Activated effector memory CD4-positive, alpha-beta T cell treated with Interleukin-2 at 50 U/mL for 16 hours (primary cell): Measurements from ENCODE around the gene LIMCH1.
"Not testable (repeated sequence)": the region's sequence is repeated elsewhere in the genome, so short reads cannot be mapped to it uniquely, and the experiment has no call there.

ENCODE experiments used
- DNase-seq: peaks from one replicate; pipeline ENCODE4 v3.0.0-alpha.2; 2020

LIMCH1 gene

DNA sequence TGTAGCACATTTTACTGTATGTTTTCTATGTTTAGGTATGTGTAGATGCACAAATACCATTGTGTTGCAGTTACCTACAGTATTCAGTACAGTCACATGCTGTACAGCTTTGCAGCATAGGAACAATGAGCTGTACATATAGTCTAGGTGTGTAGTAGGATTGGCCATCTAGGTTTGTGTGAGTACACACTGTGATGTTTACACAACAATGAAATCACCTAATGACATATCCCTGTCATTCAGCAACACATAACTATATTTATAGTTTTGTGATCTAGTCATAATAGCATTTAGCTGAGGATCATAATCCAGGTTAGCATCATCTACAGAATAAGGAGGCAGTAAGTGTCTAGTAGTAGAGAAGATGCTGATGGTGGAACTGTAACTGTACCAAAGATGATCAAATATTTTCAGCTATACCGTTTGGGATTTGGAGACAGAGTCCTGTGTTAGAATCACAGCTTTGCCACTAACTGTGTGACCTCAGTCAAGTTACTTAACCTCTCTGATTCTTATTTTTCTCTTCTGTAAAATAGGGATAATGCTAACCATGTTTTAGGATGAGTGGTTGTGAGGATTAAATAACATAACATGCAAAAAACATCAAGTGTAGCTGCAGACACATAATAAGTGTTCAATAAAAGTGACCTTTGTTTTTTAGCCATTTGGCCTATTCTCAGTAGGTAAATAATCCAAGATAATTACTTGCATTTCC lies 73.3 kb downstream of the LIMCH1 start:
- DNase-seq, result no peak

DNA sequence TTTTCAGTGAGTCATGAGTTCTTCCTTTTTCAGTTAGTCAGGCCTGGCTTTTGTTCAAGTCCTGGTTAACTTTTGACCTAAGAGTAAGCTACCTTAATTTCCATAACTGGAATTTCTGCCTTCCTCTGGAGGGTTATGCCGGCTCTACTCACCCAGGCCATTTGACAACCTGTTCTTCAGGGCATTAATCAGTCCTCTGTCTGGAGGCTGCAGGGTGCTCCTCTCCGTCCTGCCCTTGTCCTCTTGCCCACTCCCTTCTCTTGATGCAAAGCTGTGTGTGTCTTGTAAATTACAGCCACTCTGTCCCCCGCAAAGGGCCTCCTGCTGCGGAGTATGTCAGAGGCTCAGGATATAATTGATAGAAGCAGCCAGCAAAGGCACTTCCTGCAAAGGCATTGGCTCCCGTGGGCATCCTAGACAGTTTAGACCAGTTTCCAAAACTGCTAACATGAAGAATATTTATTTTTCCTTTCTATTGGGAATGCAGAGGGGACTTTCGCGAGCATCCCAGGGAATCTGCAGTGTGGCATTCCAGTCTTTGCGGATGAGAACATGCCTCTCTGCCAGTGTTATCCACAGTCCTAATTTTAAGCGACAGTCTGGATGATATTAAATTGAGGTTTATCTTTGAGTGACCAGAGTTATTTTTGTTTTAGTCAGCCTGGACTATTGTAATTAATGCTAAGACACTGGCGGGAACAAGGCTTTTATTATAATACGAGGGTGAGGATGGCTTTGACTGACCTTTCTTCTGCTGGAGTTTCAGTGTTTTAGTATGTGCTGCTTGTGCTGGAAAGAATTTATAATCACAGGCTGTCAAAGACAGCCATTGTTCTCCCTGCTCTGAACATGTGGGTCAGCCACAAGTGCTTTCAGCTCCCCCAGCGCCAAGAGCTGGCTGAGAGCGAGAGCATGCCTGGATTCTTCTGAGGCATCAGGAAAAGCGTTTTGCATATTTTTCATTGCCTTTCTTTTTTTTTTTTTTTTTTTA lies 74.2 kb downstream of the LIMCH1 start:
- DNase-seq, result no peak

DNA sequence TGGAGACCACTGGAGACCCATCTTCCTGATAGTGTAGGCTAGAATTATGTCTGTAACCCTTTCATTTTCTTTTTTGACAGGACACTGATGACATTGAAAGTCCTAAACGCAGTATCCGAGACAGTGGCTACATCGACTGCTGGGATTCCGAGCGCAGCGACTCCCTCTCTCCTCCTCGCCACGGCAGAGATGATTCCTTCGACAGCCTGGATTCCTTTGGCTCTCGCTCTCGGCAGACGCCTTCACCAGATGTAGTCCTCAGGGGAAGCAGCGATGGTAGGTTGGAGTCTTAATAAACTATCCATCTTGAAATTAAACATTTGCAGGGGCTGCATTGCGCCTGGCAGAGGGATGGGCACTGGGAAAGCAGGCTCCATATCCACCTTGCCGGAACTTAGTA lies 75.4 kb downstream of the LIMCH1 start:
- no peak for DNase-seq

DNA sequence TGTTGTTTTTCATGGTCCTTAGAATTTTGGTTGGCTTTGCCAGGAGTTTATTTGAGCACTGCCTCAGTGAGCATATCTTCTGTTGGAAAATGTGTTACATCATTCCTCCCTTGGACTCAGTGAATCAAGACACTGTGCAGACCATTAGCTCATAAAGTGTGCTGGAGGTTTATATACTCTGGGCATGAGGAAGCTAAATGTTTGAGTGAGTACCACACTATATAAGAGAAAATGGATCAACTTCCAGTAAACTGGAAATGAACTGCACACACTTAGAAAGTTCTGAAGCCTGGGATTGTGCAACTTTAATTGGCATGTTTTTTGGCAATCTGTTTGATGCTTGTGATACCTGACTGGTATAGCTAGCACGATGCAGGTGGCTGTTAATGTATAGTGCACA lies 75.9 kb downstream of the LIMCH1 start:
- no peak for DNase-seq

DNA sequence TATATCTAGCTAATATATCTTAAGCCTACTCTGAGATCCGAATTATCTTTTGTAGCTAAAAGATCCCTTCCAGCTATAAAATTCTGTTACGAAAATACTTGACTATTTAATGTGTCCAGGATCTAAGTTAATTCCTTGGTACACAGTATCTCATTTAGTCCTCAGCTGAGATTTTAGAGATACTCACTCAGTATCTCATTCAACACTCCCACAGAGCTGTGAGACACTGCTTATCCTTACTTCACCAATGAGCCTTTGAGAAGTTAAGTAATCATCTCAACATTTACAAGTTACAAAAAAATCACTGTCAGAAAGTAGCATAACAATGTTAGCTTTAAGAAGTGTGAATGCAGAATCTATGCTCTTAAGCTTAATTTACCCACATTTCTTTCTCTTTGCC lies 76.6 kb downstream of the LIMCH1 start:
- no peak for DNase-seq

DNA sequence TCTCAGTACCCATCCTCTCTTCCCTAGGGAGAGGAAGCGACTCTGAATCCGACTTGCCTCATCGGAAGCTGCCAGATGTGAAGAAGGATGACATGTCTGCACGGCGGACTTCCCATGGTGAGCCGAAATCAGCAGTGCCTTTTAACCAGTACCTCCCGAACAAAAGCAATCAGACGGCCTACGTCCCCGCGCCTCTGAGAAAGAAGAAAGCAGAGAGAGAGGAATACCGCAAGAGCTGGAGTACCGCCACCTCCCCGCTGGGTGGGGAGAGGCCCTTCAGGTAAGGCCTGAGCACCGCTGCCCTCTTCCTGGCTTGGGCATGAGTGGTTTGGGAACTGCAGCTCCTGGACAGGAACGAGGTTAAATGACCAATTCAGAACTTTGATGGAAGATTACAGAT lies 81.2 kb downstream of the LIMCH1 start:
- no peak for DNase-seq

DNA sequence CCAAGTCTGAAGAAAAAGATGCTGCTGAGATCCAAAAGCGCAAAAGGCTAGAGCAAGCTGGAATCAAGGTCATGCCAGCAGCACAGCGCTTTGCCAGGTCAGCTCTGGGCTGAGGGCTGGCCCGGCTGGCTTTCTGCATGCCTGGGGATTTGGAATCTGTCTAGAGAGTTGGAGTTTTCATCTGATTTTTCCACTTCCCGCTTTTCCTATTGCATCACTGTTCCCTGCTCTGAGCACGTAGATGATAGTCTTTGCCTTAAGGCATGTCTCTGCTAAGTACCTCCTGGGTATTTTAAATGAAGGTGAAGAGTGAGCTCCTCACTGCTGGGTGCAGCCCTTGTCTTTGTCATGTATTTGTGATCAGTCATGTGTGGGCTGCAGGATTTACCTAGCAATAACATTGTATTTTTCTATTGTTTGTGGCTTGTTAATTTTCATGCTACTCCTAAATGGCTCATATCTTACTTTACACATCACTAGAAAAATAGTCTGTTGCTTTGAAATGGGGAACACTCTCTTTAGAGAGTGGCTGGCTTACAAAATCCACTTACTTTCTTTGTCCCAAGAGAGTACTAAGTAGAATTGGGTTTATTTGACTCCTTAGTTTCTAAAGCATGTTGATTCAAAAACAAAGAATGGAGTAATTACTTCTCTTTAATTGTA lies 82.8 kb downstream of the LIMCH1 start:
- no peak for DNase-seq

DNA sequence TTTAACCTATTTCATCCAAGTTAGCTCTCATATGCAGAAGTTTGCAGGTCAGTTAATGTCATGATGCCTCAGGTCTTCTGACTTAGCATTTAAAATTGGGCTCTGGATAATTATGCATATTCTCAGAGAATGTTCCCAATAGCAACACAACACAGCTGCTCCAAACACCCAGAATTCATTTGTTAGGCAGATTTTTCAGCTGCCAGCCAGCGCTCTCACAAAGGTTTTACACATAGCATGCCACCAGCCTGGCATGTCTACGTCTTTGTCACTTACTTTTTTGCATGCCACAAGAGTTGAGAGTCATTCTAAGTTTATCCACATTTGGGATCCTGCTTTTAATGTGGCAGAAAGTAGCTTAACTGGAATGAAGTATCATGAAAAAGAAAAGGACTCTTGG lies 84.8 kb downstream of the LIMCH1 start:
- no peak for DNase-seq

DNA sequence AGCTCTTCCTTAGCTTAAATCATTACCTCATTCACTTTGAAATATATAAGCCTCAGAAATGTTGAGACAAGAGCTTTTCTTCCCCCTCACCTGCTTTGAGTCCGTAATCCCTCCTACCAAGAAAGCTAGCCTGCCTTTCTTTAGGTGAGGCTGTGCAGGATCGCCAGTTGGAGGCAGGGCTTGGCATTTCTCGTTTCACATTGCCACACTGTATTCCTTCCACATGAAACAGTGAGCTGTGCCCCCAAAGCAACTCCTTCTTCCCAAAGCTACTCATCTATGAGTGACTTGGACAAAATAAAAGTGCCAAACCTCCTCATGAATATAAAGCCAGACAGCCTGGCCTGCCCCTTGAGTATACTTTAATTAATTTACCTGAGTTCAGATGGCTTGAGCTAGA lies 86.8 kb downstream of the LIMCH1 start:
- no peak for DNase-seq

DNA sequence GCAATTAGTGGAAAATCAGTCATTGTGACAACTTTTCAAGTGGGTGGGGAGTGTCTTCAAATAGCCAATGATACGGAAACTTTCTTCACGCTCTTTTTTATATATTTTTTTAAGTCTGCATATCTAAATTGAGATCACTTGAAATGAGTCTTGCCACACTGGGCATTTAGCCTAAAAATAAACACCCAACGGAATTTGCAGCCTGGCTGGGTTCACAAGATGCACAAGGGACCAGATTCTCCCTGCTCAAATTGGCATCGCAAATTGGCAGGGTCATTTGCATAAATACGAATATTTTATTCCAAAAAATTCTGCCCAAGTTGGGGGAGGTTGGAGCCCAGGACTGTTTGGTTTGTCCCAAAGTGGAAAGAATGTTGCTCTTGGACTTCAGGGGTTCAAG lies 87.6 kb downstream of the LIMCH1 start:
- no peak for DNase-seq

DNA sequence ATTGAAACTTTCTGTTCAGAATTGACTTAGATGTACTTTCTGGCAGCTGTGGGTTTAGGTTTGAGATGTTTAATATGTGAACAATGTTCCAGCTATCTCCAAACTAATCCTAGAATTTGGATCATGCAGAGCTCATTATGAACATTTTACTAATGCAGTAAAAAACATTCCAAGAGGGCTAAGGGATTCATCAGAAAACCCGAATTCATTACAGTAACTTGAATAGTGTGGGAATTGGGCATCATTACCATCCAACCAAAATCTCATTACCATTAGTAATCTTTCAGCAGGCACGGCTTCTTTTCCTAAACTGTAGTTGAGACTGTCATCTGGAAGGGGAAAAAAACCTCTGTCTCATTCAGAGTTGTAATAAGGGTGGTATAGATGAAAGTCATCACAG lies 91.0 kb downstream of the LIMCH1 start:
- DNase-seq, result no peak

DNA sequence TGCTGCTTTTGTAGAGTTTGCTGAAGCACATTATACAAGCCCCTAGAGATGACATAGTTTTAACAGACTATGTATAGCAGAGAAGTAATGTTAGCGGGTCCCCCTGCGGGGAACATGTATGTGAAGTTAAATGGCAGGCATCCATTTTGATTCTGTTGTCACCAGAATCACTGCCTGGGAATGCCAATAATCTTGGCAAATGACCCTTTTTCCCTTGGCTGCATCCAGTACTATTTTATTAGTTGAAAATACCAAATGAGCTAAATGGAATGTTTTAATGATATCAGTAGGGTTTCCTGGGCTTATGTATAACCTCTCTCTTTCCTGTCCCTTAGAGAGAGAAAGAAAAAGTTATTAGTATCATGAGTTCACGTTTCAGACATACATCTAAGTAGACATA lies 93.6 kb downstream of the LIMCH1 start:
- no peak for DNase-seq

DNA sequence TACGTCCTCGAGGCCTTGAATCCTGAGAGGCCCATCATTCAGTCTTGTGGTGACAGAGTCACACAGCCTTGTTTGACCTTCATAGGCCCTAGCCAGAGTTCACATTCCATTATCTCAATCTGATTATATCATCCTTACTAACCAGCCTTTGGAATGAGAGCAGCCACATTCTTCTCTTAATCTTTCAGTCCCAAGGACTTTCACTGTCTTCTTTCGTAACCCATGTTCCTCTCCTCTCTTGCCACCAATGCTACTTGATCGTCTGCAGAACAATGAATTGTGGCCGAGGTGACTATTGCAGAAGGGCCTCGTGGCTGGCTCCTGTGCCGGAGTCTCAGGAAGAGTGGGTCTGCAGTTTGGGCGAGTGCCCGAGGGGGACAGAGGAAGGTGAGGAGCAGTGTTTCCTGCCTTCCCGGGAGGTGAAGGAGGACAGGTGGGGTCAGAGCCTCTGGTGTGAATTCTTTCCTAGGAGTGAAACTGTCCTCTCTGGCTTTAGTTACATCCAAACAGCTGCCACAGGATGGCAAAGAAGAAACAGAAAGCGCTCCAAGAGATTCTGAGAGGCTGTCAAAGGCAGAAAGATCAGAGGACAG lies 94.6 kb downstream of the LIMCH1 start:
- DNase-seq, result no peak

DNA sequence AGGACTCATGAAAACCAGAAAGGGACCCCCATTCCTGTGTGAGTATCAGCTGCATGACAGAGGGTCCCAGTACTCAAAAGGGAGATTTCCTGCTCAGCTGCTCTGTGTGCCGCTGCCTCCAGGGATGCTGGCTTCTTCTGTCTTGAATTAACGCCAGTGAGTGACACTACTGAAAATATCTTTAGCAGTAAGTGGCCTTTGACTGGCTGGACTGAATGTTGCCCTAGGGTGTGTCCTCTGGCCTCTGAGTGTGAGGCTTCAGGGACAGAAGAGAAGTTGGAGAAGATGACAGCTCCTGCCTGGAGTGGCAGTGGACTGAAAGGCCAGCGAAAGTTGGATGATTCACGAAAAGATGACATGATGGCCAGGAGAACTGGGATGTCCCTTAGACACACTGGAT lies 95.4 kb downstream of the LIMCH1 start:
- DNase-seq, result no peak

DNA sequence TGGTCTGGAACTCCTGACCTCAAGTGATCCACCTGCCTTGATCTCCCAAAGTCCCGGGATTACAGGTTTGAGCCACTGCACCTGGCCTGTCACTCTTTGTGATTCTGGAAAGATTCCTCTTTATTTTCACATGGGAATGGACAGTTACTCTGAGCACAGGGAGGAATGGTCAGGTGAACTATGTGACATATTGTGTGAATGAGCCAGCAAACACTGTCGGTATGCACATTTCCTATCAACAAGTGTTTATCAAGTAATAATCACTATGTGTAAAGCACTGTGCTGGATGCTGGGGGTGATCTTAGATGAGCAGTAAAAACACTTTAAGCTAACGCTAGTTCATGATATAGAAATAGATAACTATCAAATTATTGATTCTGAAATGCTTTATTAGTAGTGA lies 97.5 kb downstream of the LIMCH1 start:
- DNase-seq, result no peak

DNA sequence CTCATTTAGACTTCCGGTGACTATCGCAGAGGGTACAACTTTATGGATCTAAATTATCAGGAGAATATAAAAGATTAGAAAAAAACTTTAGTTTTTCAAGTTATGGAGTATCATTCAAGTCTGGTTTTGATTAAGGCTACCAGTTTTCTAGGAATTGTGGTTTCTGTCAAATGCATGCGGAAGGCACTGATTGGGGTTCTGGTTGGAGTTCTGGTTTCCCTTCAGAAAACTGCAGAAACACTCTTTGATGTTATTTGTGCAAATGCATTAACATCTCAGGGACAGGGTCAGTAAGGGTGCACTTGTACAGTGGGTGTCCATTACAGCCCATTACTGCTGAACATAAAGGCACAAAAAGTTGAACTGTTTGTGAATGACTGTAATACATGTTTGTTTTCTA lies 100.2 kb downstream of the LIMCH1 start:
- DNase-seq, result no peak

DNA sequence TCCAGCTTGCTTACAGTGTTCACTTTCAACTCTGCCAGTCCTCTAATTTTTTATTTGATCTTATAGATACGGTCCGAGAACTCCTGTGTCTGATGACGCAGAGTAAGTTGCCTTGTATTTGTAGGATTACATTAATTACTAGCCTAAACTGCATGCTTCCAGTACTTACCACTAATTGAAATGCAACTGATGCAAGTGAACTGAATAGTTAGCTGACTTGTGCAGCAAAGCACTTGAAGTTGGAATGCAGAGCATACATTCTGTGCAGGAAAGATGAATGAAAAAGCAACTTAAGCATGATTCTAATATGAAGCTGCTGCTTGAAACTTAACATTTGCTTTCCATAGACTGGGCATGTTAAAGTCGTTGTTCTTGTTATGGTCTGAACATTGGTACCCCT lies 100.9 kb downstream of the LIMCH1 start:
- no peak for DNase-seq

DNA sequence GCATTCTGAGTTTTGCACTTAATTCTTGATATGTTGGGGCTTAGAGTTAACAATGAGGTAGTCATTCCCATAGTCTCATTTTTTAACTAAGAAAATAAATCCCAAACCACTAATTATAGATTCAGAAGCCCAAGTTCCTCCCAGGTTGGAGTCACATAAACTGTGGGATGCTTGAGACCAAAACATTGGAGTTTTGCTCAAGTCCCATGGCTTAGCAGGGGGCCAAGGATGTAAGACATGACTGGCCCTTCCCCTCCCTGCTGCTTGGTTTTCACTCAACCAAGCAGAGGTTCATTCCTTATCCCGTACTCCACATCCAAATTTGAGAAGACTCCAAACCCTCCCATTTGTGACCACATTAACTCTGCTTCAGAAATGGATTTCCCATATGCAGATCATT lies 101.3 kb downstream of the LIMCH1 start:
- DNase-seq, result no peak

DNA sequence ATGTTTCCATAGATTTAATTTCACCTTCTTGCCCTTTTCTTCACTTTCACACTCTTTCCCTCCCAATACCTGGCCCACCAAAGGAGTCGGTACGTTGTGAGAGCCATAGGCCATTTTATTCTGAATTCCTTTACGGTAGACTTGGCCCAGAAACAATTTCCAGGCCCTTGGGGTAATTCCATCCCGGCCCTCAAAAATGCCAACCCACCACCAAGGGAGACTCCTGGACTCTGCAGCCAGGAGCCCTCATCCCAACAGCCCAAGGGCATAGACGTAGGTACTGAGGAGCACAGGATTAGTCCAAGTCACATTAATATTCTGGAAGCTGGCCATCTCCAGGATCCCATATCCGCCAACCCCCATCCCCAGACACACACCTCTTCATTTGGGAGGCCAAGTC lies 102.9 kb downstream of the LIMCH1 start:
- no peak for DNase-seq

DNA sequence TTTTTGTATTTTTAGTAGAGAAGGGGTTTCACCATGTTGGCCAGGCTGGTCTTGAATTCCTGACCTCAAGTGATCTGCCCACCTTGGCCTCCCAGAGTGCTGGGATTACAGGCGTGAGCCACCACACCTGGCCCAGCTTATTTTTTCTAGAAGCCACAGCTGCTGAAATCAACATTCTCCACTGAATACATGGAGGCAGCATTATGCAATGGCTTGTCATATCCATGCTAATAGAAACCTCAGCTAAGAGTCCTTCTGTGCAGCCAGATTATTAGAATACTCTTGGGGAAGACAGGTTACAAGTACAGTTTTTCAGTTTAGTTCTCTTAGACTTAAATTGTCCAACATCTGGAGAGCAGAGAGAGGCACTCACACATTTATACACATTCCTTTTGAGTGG lies 104.8 kb downstream of the LIMCH1 start:
- not testable (repeated sequence) for DNase-seq

DNA sequence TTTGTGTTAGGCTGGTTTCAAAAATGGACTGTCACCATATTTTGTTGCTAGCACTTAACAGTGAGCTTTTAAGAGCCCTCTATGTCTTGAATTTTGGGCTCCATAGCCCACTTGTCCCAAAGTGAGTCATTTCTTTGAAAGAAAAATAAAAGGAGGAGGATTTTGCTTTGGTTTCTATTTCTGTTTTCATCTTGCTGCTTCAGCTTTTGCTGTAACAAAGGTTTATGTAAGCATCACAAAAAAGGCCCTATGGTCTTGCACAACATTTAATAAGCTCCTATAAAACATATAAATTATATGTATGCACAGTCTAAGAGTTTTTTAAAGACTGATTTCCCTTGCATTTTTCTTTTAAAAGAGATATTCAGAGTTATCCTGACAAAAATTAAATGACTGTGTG lies 105.4 kb downstream of the LIMCH1 start:
- DNase-seq, result no peak

DNA sequence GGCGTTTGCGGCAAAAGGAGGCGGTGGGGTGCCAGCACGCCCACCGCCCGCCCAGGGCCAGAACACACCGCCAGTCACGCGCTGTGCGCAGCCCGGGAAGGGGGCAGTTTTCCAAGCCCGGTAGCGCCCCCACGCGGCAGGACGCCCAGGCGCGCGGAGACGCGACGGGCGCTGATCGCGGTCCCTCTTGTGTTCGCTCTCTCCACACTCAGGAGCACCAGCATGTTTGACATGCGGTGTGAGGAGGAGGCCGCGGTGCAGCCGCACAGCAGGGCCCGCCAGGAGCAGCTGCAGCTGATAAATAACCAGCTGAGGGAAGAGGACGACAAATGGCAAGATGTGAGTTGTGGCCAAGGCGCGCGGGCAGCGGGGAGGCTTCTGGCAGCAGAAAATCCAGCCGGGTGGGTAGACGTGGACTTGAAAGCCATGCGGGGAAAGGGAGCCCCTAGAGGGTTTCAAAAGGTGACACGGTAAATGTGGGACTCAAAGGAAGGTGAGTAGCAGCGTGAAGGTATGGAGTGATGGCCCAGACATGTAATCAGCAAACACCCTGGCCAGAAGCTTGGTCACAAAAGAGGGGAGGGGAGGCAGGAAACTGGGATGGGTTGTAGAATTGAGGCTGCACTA lies 106.4 kb downstream of the LIMCH1 start:
- no peak for DNase-seq

DNA sequence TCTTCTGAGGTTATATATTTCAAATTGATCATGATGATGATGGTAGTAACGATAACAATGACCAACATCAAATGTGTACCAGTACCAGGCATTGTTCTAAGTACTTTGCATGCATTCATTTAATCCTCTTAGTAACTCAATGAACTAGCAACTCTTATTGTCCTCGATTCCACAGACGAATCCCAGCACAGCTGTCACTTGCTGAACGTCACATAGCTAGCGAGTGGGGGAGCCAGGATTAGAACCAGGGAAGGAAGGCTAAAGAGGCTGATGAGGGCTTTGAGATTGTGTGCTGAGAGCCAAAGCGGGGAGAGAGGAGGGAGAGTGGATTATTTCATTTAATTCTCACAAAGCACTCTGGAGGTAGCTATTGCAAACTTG lies 106.9 kb downstream of the LIMCH1 start:
- no peak for DNase-seq
